PC-9 (cell line): ENCODE data around the gene PICALM. TPM values are rescaled to one million over a fixed set of nuclear protein-coding genes. Genes with fewer than 3 reads are reported as not detected.

Experiments
- Bru-seq: library from RNA; stranded (reverse); fragments of 400-500 nt; gene quantifications from one replicate; lab custom pipeline; 2021; lab: Mats Ljungman, UMichigan
- BruChase-seq, 2 experiments: library from RNA; stranded (reverse); fragments of 400-500 nt; gene quantifications; one replicate each; lab custom pipeline; 2021; lab: Mats Ljungman, UMichigan
- BruUV-seq: library from RNA; stranded (reverse); fragments of 400-500 nt; replicated peaks from 2 replicates; lab custom pipeline; 2021; lab: Mats Ljungman, UMichigan
- CTCF ChIA-PET: fragments of 300-600 bp; sonication (Branson Sonifier 250); formaldehyde crosslinking; loops from one replicate; lab custom pipeline; 2022; ENCODE audit warnings: antibody characterized with exemption; lab: Charles Lee
- POLR2A ChIA-PET: fragments of 300-600 bp; sonication (Branson Sonifier 250); formaldehyde crosslinking; loops from one replicate; lab custom pipeline; 2022; ENCODE audit warnings: antibody characterized with exemption; ENCODE audit not compliant: unreplicated experiment; lab: Charles Lee
- DNase-seq, 2 experiments: peaks; one replicate each; pipeline versions ENCODE4 v3.0.0 to v3.0.0-alpha.2; 2015 to 2022; ENCODE audit warnings: mixed read lengths in 1 of 2
- H2AFZ ChIP-seq: fragments of 200-600 bp; sonication (generic); 2 replicates; pipeline ENCODE4 v1.8.1; 2017; ENCODE audit warnings: antibody characterized with exemption
- H3F3A ChIP-seq: fragments of 200-600 bp; sonication (generic); 2 replicates; pipeline ENCODE4 v1.8.1; 2017; ENCODE audit warnings: antibody characterized with exemption, mild to moderate bottlenecking, low read depth; ENCODE audit not compliant: insufficient read depth
- H3K27ac ChIP-seq: fragments of 200-600 bp; sonication (generic); 2 replicates; pipeline ENCODE4 v1.6.1; 2016; ENCODE audit warnings: mixed run types
- H3K27me3 ChIP-seq: fragments of 200-600 bp; sonication (generic); 2 replicates; pipeline ENCODE4 v1.6.1; 2016; ENCODE audit warnings: low read depth, mixed run types; ENCODE audit not compliant: insufficient read depth
- H3K36me3 ChIP-seq: fragments of 200-600 bp; sonication (generic); 2 replicates; pipeline ENCODE4 v1.6.1; 2016; ENCODE audit warnings: low read depth, mixed run types
- H3K4me1 ChIP-seq: fragments of 200-600 bp; sonication (generic); replicated peaks from 2 replicates; pipeline ENCODE4 v1.6.1; 2016; ENCODE audit warnings: mixed run types; ENCODE audit not compliant: insufficient read depth
- H3K4me2 ChIP-seq: fragments of 200-600 bp; sonication (generic); 2 replicates; pipeline ENCODE4 v1.6.1; 2017; ENCODE audit warnings: mixed run types
- H3K4me3 ChIP-seq: fragments of 200-600 bp; sonication (generic); 2 replicates; pipeline ENCODE4 v1.6.1; 2016; ENCODE audit warnings: mixed run types
- H3K79me2 ChIP-seq: fragments of 200-600 bp; sonication (generic); 2 replicates; pipeline ENCODE4 v1.6.1; 2017; ENCODE audit warnings: low read depth, mixed run types
- H3K9me2 ChIP-seq: fragments of 200-600 bp; sonication (generic); 2 replicates; pipeline ENCODE4 v1.8.1; 2017; ENCODE audit warnings: mild to moderate bottlenecking; ENCODE audit not compliant: insufficient read depth
- H3K9me3 ChIP-seq: fragments of 200-600 bp; sonication (generic); 2 replicates; pipeline ENCODE4 v1.8.1; 2016; ENCODE audit warnings: low read depth; ENCODE audit not compliant: insufficient read depth
- H4K20me1 ChIP-seq: fragments of 200-600 bp; sonication (generic); 2 replicates; pipeline ENCODE4 v1.8.1; 2017; ENCODE audit not compliant: insufficient read depth
- EZH2 ChIP-seq: fragments of 200-600 bp; sonication (generic); IDR thresholded peaks from 2 replicates; pipeline ENCODE4 v1.8.0; 2017; ENCODE audit warnings: antibody characterized with exemption, low read depth
- intact Hi-C: fragments of 100-400 bp; cut with micrococcal nuclease; formaldehyde crosslinking; loops from one replicate; pipeline ENCODE4 v1.10.0; 2022; ENCODE audit not compliant: unreplicated experiment
- long read RNA-seq: library from polyadenylated mRNA; stranded (forward); transcript quantifications from one replicate; pipeline ENCODE4 v2.0.0, GENCODE V29; 2022
- total RNA-seq: library from RNA; stranded (reverse); gene quantifications from 2 replicates; pipeline ENCODE4 v1.2.3, GENCODE V29; 2021
- TF ChIP-seq, protein P1 (sequence below): fragments of 200-600 bp; sonication (generic); conservative IDR thresholded peaks from 2 replicates; pipeline ENCODE4 v1.6.1; 2017; ENCODE audit warnings: mixed run types, antibody characterized with exemption, mild to moderate bottlenecking, moderate library complexity

Gene PICALM, protein sequence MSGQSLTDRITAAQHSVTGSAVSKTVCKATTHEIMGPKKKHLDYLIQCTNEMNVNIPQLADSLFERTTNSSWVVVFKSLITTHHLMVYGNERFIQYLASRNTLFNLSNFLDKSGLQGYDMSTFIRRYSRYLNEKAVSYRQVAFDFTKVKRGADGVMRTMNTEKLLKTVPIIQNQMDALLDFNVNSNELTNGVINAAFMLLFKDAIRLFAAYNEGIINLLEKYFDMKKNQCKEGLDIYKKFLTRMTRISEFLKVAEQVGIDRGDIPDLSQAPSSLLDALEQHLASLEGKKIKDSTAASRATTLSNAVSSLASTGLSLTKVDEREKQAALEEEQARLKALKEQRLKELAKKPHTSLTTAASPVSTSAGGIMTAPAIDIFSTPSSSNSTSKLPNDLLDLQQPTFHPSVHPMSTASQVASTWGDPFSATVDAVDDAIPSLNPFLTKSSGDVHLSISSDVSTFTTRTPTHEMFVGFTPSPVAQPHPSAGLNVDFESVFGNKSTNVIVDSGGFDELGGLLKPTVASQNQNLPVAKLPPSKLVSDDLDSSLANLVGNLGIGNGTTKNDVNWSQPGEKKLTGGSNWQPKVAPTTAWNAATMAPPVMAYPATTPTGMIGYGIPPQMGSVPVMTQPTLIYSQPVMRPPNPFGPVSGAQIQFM
- total RNA-seq (92.3 and 116 TPM in 2 replicates), Bru-seq, nascent RNA (percentile 97 among the genes with signal in this experiment), BruChase-seq, experiment 1, labeled RNA remaining after a 2-hour chase (percentile 98 among the genes with signal in this experiment), BruChase-seq, experiment 2, labeled RNA remaining after a 6-hour chase (percentile 92 among the genes with signal in this experiment)
- long read RNA-seq, partial matches to known transcripts, result 9 of 26 reads
- long read RNA-seq, other reads (novel, unspliced or antisense), result 15 of 26 reads

DNA sequence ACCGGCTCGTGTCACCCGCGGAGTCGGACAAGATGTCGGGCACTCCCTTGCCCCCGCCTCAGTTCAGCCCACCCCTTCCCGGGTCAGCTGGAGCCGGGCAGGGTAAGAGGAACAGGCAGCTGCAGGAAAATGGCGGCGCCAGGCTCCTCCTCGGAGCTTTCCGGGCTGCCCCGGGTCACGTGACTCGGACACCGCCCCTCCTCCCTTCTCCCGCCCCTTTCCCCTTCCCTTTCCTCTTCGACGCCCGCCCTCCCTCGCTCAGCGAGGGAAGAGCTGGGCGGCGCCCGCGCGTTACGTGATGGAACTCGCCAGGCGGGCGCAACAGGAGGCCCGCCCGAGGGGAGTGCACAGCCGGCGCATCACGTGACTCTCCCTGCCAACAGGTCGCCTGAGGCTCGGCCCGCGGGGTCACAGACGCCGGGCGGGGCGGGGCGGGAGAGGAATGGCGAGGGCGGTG is at the start of gene PICALM:
TSS of gene PICALM (minus strand) at position 134 of the 457 bp plus-strand sequence. CDS start 304 bp downstream, outside the sequence.
- Histone ChIP-seq H3F3A (peaks cover 22% of the 10 kb centered on the region), H3K36me3 (no peaks in the 10 kb centered on the region), H3K4me1 (peaks cover 42% of the 10 kb centered on the region), H3K27me3 (no peaks in the 10 kb centered on the region), H3K4me3 (peak within 1 kb of the TSS; percentile 85), H3K79me2 (peaks cover 47% of the 10 kb centered on the region), H2AFZ (peak within 1 kb of the TSS; percentile 69), H3K4me2 (peak within 1 kb of the TSS; percentile 97), H3K9me3 (no peaks in the 10 kb centered on the region; the same call in 1 of the 2 replicates), H3K27ac (peak within 1 kb of the TSS; percentile 99), H3K9me2 (no peaks in the 10 kb centered on the region), H4K20me1 (peaks cover 40% of the 10 kb centered on the region)
- intact Hi-C loops, result loop anchor here (1.0 kb wide), 4 partner anchors 91 to 176 kb away; no protein-coding TSS in a partner anchor
- POLR2A ChIA-PET, result interaction anchor here (0.6 to 1.2 kb wide), 14 partner anchors 33 to 969 kb away, joined by 3 to 19 read pairs (median 5); partner anchors contain the start of genes FZD4 and TMEM135
- TF ChIP-seq, protein P1, sequence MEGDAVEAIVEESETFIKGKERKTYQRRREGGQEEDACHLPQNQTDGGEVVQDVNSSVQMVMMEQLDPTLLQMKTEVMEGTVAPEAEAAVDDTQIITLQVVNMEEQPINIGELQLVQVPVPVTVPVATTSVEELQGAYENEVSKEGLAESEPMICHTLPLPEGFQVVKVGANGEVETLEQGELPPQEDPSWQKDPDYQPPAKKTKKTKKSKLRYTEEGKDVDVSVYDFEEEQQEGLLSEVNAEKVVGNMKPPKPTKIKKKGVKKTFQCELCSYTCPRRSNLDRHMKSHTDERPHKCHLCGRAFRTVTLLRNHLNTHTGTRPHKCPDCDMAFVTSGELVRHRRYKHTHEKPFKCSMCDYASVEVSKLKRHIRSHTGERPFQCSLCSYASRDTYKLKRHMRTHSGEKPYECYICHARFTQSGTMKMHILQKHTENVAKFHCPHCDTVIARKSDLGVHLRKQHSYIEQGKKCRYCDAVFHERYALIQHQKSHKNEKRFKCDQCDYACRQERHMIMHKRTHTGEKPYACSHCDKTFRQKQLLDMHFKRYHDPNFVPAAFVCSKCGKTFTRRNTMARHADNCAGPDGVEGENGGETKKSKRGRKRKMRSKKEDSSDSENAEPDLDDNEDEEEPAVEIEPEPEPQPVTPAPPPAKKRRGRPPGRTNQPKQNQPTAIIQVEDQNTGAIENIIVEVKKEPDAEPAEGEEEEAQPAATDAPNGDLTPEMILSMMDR, result no peak
- no peak for TF ChIP-seq EZH2
- CTCF ChIA-PET, result interaction anchor here (0.6 to 1.3 kb wide), 4 partner anchors 27 to 1500 kb away, joined by 3 to 7 read pairs (median 6); no protein-coding TSS in a partner anchor
- DNase-seq, result peak; percentile 97
- BruUV-seq, result no TSS peak

DNA sequence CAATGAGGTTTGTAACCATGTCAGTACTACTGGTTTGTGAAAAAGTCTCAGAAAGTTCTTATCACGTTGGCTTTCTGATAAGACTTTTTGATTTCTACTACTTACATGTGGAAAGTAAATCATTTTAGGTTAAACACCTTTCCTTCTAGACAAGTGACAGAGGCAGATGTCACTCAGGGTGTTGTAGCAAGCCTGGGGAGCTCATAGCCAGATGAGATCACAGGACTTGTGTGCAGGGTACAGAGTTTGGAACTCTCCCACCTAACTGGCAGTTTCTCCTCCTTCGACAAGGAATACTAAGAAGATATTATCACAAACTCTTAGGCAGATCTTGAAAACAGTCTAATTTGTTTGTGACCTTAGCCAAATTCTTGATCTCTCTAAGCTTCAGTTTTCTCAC is 49.4 kb upstream of the PICALM start:
- POLR2A ChIA-PET, result interaction anchor here (0.6 kb wide), 1 partner anchor 119 kb away, joined by 3 read pairs; no protein-coding TSS in a partner anchor
- no peaks in the 10 kb centered on the region for H3K27me3 ChIP-seq
- 0 out of 2 replicates have a peak, but pooled peaks cover 4% of the 10 kb centered on the region for H3K9me3 ChIP-seq
- H3K4me3 ChIP-seq, result no peak overlapping the region
- no TSS peak for BruUV-seq
- no peaks in the 10 kb centered on the region for H3K79me2 ChIP-seq
- H3K9me2 ChIP-seq, result no peaks in the 10 kb centered on the region
- H3K36me3 ChIP-seq, result no peaks in the 10 kb centered on the region
- no peak overlapping the region for H3K27ac ChIP-seq
- TF ChIP-seq, protein P1, result no peak
- no peak for TF ChIP-seq EZH2
- H4K20me1 ChIP-seq, result no peaks in the 10 kb centered on the region
- H2AFZ ChIP-seq, result no peak overlapping the region
- CTCF ChIA-PET, result no interaction called here
- peaks cover 30% of the 10 kb centered on the region for H3K4me1 ChIP-seq
- no peak for DNase-seq
- H3K4me2 ChIP-seq, result no peak overlapping the region
- intact Hi-C loops, result no loop called here
- H3F3A ChIP-seq, result peaks cover 14% of the 10 kb centered on the region; the same call in 1 of the 2 replicates
